Effector memory CD4-positive, alpha-beta T cell (primary cell): ENCODE results near the gene RPS27L.
"Not testable (repeated sequence)": the region's sequence is repeated elsewhere in the genome, so short reads cannot be mapped to it uniquely, and the experiment has no call there.

Experiments
- DNase-seq, 3 donors: peaks; one replicate each; pipeline ENCODE4 v3.0.0-alpha.2; 2020
- H3K27ac ChIP-seq: 2 replicates; pipeline ENCODE4 v1.7.0; 2013; ENCODE audit warnings: mild to moderate bottlenecking, low read length, moderate library complexity; ENCODE audit not compliant: insufficient read depth, poor library complexity, severe bottlenecking
- H3K27me3 ChIP-seq: replicated peaks from 2 replicates; pipeline ENCODE4 v1.7.0; 2013; ENCODE audit warnings: mild to moderate bottlenecking, low read length; ENCODE audit not compliant: insufficient read depth, control insufficient read depth, poor library complexity, severe bottlenecking
- H3K36me3 ChIP-seq: 2 replicates; pipeline ENCODE4 v1.7.0; 2013; ENCODE audit warnings: mild to moderate bottlenecking, low read length, moderate library complexity; ENCODE audit not compliant: control insufficient read depth, insufficient read depth
- H3K4me1 ChIP-seq: 2 replicates; pipeline ENCODE4 v1.7.0; 2013; ENCODE audit warnings: low read length, mild to moderate bottlenecking; ENCODE audit not compliant: control insufficient read depth, insufficient read depth, poor library complexity, severe bottlenecking
- H3K4me3 ChIP-seq: 2 replicates; pipeline ENCODE4 v1.7.0; 2013; ENCODE audit warnings: low read length, low read depth, mild to moderate bottlenecking; ENCODE audit not compliant: insufficient read depth, poor library complexity, severe bottlenecking
- H3K9me3 ChIP-seq: 2 replicates; pipeline ENCODE4 v1.7.0; 2013; ENCODE audit warnings: mild to moderate bottlenecking, low read length, moderate library complexity; ENCODE audit not compliant: control insufficient read depth

The RPS27L gene

DNA sequence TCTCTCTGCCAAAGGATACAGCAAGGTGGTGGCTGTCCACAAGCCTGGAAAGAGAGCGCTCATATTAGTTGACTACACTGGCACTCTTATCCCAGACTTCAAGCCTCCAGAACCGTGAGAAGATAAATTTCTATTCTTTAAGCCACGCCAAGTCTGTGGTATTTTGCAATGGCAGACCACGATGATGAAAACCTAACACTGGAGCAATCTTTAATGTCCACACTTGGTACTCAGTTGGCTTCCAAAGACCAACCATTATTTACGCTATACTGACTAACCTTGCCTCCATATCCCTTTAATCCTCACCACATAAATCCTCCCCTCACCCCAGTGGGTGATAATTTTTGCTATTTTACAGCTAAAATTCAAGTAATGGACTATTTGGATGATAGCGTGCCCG is 52.5 kb downstream of the RPS27L start:
- no peak for DNase-seq
- H3K4me3 ChIP-seq: no peak overlapping the region

GRCh38 chr15:63103416-63103815 is 53.9 kb downstream of the RPS27L start:
- H3K4me3 ChIP-seq: no peak overlapping the region
- no peak overlapping the region for H3K27ac ChIP-seq
- H3K36me3 ChIP-seq: no peaks in the 10 kb centered on the region
- H3K27me3 ChIP-seq: peaks cover 4% of the 10 kb centered on the region
- no peaks in the 10 kb centered on the region for H3K9me3 ChIP-seq
- no peaks in the 10 kb centered on the region for H3K4me1 ChIP-seq
- DNase-seq: no peak

More for the DNA sequence above, 52.5 kb downstream of the RPS27L start:
- H3K9me3 ChIP-seq: no peaks in the 10 kb centered on the region
- peaks cover 4% of the 10 kb centered on the region for H3K27me3 ChIP-seq
- H3K4me1 ChIP-seq: no peaks in the 10 kb centered on the region
- no peak overlapping the region for H3K27ac ChIP-seq
- H3K36me3 ChIP-seq: no peaks in the 10 kb centered on the region

DNA sequence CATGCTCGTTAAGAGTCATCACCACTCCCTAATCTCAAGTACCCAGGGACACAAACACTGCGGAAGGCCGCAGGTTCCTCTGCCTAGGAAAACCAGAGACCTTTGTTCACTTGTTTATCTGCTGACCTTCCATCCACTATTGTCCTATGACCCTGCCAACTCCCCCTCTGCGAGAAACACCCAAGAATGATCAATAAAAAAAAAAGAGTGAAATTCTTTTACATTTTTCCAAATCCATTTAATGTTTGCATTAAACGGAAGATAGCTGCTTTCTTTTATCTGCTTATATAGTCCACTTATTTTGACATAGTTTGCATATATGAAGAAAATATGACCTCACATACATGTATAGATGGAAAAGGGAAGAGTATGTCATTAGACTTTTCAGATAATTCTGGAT is 57.7 kb downstream of the RPS27L start:
- H3K4me3 ChIP-seq, H3K27ac ChIP-seq, H3K27me3 ChIP-seq, H3K4me1 ChIP-seq, DNase-seq, H3K36me3 ChIP-seq, H3K9me3 ChIP-seq: not testable (repeated sequence)

DNA sequence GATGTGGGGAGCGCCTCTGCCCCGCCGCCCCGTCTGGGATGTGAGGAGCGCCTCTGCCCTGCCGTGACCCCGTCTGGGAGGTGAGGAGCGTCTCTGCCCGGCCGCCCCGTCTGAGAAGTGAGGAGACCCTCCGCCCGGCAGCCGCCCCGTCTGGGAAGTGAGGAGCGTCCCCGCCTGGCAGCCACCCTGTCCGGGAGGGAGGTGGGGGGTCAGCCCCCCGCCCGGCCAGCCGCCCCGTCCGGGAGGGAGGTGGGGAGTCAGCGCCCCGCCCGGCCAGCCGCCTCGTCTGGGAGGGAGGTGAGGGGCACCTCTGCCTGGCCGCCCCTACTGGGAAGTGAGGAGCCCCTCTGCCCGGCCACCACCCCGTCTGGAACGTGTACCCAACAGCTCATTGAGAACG is 58.4 kb downstream of the RPS27L start:
- not testable (repeated sequence) for H3K27ac ChIP-seq, H3K27me3 ChIP-seq, DNase-seq, H3K36me3 ChIP-seq, H3K9me3 ChIP-seq, H3K4me3 ChIP-seq, H3K4me1 ChIP-seq
